Stimulated activated CD4-positive, alpha-beta T cell treated with anti-CD3 and anti-CD28 coated beads, Interleukin-4, amount 100 ng/mL, for 1 hour (primary cell): ENCODE measurements around the gene NR5A1.

ENCODE experiments used
- DNase-seq: peaks from one replicate; pipeline ENCODE4 v3.0.0-alpha.2; 2020

NR5A1 gene

DNA sequence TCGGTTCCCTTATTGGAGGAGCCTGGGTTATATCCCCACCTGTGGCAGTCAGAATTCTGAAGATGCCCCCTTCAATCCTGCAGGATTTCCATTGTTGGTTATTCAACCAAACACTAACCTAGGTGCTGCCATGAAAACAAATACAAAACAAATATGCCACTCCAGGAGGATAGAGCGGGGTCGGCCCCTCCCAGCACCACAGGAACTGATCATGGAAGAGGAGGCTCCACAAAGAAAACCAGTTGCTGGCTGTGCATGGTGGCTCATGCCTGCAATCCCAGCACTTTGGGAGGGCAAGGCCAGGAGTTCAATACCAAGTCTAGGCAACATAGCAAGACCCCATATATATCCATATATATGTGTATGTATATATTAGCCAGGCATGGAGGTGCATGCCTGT lies 70.1 kb downstream of the NR5A1 start:
- no peak for DNase-seq

DNA sequence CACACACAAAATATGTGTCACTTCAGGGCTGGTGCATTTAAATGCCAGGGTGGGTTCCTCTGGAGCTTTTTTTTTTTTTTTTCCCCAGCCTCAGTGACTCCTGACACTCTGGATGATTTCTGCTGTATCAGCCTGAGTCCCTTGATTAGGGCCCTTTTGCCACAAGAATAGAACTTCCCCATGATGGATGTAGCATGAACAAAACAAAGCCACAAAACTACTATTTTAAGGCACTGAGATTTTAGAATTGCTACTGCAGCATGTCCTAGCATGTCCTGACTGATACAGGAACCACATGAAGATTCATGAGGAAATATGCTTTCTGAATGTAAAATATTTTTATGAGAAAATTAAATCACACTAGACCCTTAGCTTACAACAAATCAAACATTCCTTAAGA lies 70.9 kb downstream of the NR5A1 start:
- no peak for DNase-seq
